GM18868 (cell line): ENCODE results near the gene TTC7B.

Experiments
- ATAC-seq: cut with Tn5 transposase; IDR thresholded peaks from one replicate; pipeline ENCODE4 v1.9.1; 2021; ENCODE audit warnings: mild to moderate bottlenecking, moderate library complexity; ENCODE audit not compliant: unreplicated experiment

Gene TTC7B

GRCh38 chr14:90579816-90580215 is 236.4 kb downstream of the TTC7B start:
- ATAC-seq = no peak

- ATAC-seq = no peak
Observed at GRCh38 chr14:90579088-90579487, 237.1 kb downstream of the TTC7B start.

- ATAC-seq = no peak
Observed at GRCh38 chr14:90578283-90578985, 237.8 kb downstream of the TTC7B start.

GRCh38 chr14:90577661-90578282 is 238.5 kb downstream of the TTC7B start:
- no peak for ATAC-seq

GRCh38 chr14:90576981-90577660 is 239.1 kb downstream of the TTC7B start:
- no peak for ATAC-seq

- no peak for ATAC-seq
Observed at GRCh38 chr14:90576581-90576980, 239.6 kb downstream of the TTC7B start.

- ATAC-seq = no peak
Observed at GRCh38 chr14:90575781-90576180, 240.4 kb downstream of the TTC7B start.

- ATAC-seq = no peak
Observed at GRCh38 chr14:90575336-90575735, 240.9 kb downstream of the TTC7B start.

- ATAC-seq = no peak
Observed at GRCh38 chr14:90574188-90575131, 241.8 kb downstream of the TTC7B start.

GRCh38 chr14:90573385-90574105 is 242.7 kb downstream of the TTC7B start:
- no peak for ATAC-seq

GRCh38 chr14:90572441-90573150 is 243.6 kb downstream of the TTC7B start:
- no peak for ATAC-seq

GRCh38 chr14:90571149-90571947 is 244.9 kb downstream of the TTC7B start:
- no peak for ATAC-seq

- ATAC-seq = no peak
Observed at GRCh38 chr14:90570461-90570860, 245.8 kb downstream of the TTC7B start.

- ATAC-seq = no peak
Observed at GRCh38 chr14:90569606-90570387, 246.4 kb downstream of the TTC7B start.

- ATAC-seq = no peak
Observed at GRCh38 chr14:90569201-90569600, 247.0 kb downstream of the TTC7B start.

GRCh38 chr14:90568405-90568804 is 247.8 kb downstream of the TTC7B start:
- no peak for ATAC-seq

GRCh38 chr14:90567991-90568390 is 248.2 kb downstream of the TTC7B start:
- no peak for ATAC-seq

- no peak for ATAC-seq
Observed at GRCh38 chr14:90567191-90567590, 249.0 kb downstream of the TTC7B start.
